ENCODE results near the gene CNBD2. TPM values are rescaled to one million over a fixed set of nuclear protein-coding genes. Genes with fewer than 3 reads are reported as not detected.

The CNBD2 gene
- total RNA-seq (2022) (5.0 and 5.6 TPM in 2 replicates), Bru-seq, nascent RNA (percentile 18 among the genes with signal in this experiment), BruChase-seq, experiment 1, labeled RNA remaining after a 6-hour chase (percentile 18 among the genes with signal in this experiment), BruChase-seq, experiment 2, labeled RNA remaining after a 2-hour chase (percentile 17 among the genes with signal in this experiment)
- long read RNA-seq, transcript CNBD2-206 (1 exons, 662 nt) = major isoform, 10 of 13 reads
- long read RNA-seq, partial matches to known transcripts = 1 of 13 reads
- long read RNA-seq, other reads (novel, unspliced or antisense) = 2 of 13 reads

DNA sequence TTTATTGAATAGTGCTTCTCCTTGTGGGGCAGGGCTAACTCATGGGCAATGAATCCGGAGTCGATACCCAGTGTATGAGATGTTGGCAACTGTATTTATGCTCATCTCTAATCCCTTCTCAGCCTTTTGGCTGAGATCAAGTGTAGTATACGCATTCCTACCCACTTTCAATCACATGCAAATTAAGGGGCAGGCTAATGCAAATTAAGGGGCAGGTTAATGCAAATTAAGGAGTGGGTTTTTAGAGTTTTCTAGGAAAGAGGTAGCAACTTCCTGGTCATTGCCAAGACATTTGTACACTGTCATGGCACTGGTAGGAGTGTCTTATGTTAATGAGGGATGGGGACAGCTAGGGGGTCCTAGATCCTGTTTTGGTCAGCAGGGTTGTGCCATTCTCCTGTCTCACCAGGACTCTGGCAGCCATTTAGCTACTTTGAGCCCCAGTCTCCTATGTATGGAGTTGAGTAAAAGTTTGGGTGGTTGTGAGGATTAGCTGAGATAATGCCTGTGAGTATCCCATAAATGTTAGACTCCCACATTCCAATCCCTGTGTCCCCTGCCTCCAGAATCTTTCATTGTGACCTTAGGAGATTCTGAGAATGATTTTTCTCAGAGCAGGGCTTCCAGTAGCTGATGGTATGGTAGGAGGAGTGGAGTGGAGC lies at the start of gene CNBD2:
Gene CNBD2 (plus strand): TSS at position 612 of the 662 bp plus-strand sequence. CDS start 173 bp downstream, outside the sequence.
- CTCF ChIA-PET = interaction anchor here (0.8 to 1.3 kb wide), 5 partner anchors 12 to 234 kb away, joined by 3 to 5 read pairs (median 4); partner anchors contain the start of gene SCAND1
- DNase-seq = no peak
- Mint-ChIP-seq H3K4me3 (ENCODE audit: low read depth, unreplicated experiment) (no peak within 1 kb of the TSS), H3K27me3 (ENCODE audit: unreplicated experiment) (no peaks in the 10 kb centered on the region), H3K27ac (ENCODE audit: unreplicated experiment) (no peak within 1 kb of the TSS), H3K9me3 (ENCODE audit: low read depth, unreplicated experiment) (no peaks in the 10 kb centered on the region), H3K36me3 (ENCODE audit: insufficient read depth, unreplicated experiment) (no peaks in the 10 kb centered on the region), H3K4me1 (ENCODE audit: low read depth, unreplicated experiment) (peaks cover 17% of the 10 kb centered on the region)
- intact Hi-C loops (cut with micrococcal nuclease; ENCODE audit: unreplicated experiment) = no loop called here
- TF ChIP-seq, protein P1, sequence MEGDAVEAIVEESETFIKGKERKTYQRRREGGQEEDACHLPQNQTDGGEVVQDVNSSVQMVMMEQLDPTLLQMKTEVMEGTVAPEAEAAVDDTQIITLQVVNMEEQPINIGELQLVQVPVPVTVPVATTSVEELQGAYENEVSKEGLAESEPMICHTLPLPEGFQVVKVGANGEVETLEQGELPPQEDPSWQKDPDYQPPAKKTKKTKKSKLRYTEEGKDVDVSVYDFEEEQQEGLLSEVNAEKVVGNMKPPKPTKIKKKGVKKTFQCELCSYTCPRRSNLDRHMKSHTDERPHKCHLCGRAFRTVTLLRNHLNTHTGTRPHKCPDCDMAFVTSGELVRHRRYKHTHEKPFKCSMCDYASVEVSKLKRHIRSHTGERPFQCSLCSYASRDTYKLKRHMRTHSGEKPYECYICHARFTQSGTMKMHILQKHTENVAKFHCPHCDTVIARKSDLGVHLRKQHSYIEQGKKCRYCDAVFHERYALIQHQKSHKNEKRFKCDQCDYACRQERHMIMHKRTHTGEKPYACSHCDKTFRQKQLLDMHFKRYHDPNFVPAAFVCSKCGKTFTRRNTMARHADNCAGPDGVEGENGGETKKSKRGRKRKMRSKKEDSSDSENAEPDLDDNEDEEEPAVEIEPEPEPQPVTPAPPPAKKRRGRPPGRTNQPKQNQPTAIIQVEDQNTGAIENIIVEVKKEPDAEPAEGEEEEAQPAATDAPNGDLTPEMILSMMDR (IDR thresholded peaks at IDR 0.05; ENCODE audit: unreplicated experiment) = no peak
- no TSS peak for BruUV-seq (replicated peaks)

DNA sequence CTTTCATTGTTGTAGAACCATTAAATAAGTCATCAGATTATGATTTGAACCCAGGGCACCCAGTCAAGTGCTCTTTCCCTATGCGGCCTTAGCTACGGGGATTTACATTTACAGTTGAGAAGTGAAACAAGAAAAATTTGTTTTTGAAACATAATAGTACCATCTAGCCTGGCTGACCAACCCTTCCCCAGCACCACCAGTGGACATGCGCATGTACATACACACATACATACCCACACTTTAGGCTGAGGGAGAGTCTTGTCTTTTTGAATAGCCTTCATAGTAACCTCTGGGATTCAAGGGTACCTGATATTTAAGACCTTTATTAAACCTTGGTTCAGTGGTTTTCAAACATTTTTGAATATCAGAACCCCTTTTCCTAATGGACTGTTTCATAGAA lies 47.9 kb upstream of the CNBD2 start:
- CTCF ChIA-PET = no interaction called here
- Mint-ChIP-seq H3K4me3 (ENCODE audit: low read depth, unreplicated experiment) (no peak overlapping the region), H3K27me3 (ENCODE audit: unreplicated experiment) (no peaks in the 10 kb centered on the region), H3K9me3 (ENCODE audit: low read depth, unreplicated experiment) (no peaks in the 10 kb centered on the region), H3K4me1 (ENCODE audit: low read depth, unreplicated experiment) (no peaks in the 10 kb centered on the region), H3K36me3 (ENCODE audit: insufficient read depth, unreplicated experiment) (peaks cover 12% of the 10 kb centered on the region), H3K27ac (ENCODE audit: unreplicated experiment) (no peak overlapping the region)
- TF ChIP-seq, protein P1 (IDR thresholded peaks at IDR 0.05; ENCODE audit: unreplicated experiment) = no peak
- intact Hi-C loops (cut with micrococcal nuclease; ENCODE audit: unreplicated experiment) = no loop called here
- no TSS peak for BruUV-seq (replicated peaks)
- no peak for DNase-seq

DNA sequence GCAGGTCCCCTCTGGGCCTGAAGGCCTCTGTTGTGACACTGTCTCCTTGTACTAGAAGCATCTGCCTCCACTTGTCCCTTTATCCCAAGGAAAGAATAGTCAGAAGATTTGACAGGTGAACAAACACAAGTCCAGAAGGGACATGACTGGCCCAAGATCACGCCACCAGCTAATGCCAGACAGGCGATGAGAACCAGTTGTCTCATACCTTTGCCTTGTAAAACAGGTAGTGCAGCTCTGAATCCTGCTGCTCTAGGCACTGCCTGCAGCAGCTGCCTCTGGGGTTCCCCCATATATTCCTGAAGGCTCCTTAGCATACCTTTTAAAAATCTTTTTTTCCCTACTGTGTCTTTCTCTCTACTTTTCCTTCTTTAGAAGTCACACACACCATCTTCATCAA lies 39.1 kb upstream of the CNBD2 start:
- Mint-ChIP-seq H3K4me1 (ENCODE audit: low read depth, unreplicated experiment) (no peaks in the 10 kb centered on the region), H3K9me3 (ENCODE audit: low read depth, unreplicated experiment) (no peaks in the 10 kb centered on the region), H3K27ac (ENCODE audit: unreplicated experiment) (no peak overlapping the region), H3K36me3 (ENCODE audit: insufficient read depth, unreplicated experiment) (peaks cover 18% of the 10 kb centered on the region), H3K4me3 (ENCODE audit: low read depth, unreplicated experiment) (no peak overlapping the region), H3K27me3 (ENCODE audit: unreplicated experiment) (no peaks in the 10 kb centered on the region)
- intact Hi-C loops (cut with micrococcal nuclease; ENCODE audit: unreplicated experiment) = no loop called here
- TF ChIP-seq, protein P1 (IDR thresholded peaks at IDR 0.05; ENCODE audit: unreplicated experiment) = no peak
- DNase-seq = no peak
- no TSS peak for BruUV-seq (replicated peaks)
- CTCF ChIA-PET = no interaction called here

DNA sequence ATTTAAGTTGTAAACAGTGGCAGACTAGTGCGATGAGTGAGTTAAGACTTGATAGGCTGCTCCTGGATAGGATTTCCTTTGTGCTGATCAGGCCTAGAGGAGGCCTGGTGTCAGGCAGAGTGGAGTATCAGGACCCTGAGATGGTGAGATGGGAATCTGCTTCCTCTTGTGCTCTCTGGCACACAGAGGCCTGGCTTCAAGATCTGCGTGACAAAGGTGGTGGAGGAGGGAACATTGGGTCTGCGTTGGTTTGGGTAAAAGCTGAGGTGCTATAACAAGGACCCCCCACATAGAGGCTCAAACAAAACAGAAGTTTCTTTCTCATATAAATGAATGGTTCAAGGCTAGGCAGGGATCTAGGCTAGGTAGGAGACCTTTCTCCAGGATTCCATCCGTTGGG lies 34.3 kb upstream of the CNBD2 start:
- Mint-ChIP-seq H3K36me3 (ENCODE audit: insufficient read depth, unreplicated experiment) (peaks cover 12% of the 10 kb centered on the region), H3K4me3 (ENCODE audit: low read depth, unreplicated experiment) (no peak overlapping the region), H3K9me3 (ENCODE audit: low read depth, unreplicated experiment) (no peaks in the 10 kb centered on the region), H3K27ac (ENCODE audit: unreplicated experiment) (no peak overlapping the region), H3K27me3 (ENCODE audit: unreplicated experiment) (no peaks in the 10 kb centered on the region), H3K4me1 (ENCODE audit: low read depth, unreplicated experiment) (no peaks in the 10 kb centered on the region)
- no peak for DNase-seq
- BruUV-seq (replicated peaks) = no TSS peak
- TF ChIP-seq, protein P1 (IDR thresholded peaks at IDR 0.05; ENCODE audit: unreplicated experiment) = no peak
- CTCF ChIA-PET = no interaction called here
- intact Hi-C loops (cut with micrococcal nuclease; ENCODE audit: unreplicated experiment) = no loop called here
